HG03039 (cell line): ENCODE results near the gene GOLGA6C.
"Not testable (repeated sequence)": the region's sequence is repeated elsewhere in the genome, so short reads cannot be mapped to it uniquely, and the experiment has no call there.

Experiments used
- ATAC-seq: cut with Tn5 transposase; IDR thresholded peaks from one replicate; pipeline ENCODE4 v1.9.1; 2021; ENCODE audit warnings: mild to moderate bottlenecking, moderate library complexity; ENCODE audit not compliant: unreplicated experiment

Gene GOLGA6C

DNA sequence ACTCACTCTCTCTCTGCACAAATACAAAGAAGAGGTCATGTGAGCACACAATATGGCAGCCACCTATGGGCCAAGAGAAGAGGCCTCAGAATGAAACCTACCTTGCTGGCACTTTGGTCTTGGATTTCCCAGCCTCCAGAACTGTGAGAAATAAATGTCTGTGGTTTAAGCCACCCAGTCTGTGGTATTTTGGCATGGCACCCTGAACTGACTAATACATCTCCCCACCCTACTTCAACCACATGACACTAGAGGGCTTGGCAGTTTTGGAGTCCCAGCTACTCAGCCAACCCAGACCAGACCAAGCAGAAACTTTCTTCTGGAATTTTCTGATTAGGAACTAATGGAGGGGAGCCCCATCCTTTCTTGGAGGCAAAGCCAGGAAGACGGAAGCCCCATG, 54.4 kb downstream of the GOLGA6C start:
- not testable (repeated sequence) for ATAC-seq

DNA sequence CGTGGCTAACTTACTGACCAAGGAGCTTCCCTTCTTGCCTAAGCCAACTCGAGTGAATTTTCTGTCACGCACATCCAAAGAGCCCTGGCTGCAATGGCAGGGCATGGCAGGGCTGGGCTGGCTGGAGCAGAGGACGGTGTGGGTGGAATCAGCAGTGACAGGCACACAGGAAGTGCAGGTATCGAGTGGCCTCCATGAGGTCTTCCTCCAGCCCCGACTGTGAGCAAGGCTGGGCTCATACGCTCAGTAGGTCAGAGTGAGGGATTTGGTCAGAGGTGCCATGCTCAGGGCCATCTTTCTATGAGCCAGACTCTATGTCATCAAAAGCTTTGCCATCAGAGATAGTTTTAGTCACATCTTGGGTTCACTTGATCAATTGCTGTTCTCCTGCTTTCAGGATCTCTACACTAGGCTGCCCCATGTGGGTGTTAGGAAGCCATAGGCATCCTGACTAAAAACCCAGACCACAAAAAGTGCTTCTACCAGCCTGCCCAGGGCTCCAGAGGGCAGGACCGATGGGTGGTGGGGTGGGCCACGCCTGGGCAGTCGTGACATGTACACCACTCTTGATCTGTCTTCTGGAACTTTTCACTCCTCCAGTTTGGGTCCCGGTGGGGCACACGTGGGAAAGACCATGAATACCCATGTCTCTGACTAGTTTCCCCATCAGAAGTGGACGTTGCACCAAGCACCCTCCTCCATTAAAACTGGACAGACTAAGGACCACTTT, 55.1 kb downstream of the GOLGA6C start:
- ATAC-seq: no peak

DNA sequence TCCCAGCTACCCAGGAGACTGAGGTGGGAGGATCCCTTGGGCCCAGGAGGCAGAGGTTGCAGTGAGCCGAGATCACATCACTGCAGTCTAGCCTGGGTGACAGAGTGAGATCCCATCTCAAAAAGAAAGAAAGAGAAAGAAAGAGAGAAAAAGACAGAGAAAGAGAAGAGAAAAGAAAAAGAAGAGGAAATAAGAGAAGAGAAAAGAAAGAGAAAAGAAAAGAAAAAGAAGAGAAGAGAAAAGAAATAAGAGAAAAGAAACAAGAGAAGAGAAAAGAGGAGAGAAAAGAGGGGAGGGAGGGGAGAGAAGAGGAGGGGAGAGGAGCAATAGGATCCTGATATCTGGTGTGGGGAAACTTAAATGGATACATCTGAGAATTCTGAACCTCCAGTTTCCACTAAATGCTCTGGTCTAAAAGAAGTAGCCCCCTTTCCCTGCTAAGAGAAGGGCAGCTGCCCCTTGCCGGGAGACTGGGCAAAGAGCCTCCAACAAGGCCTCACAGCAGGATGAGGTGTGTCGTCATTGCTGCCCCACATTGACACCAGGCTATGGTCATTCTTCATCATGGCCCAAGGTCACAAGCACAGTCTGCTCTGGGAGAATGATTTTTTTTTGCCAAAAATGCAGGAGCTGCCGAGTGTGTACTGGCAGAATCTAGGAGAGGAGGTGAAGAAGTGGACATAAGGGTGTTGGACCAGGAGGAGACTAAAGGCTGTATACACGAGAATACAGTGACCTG, 56.6 kb downstream of the GOLGA6C start:
- ATAC-seq: no peak

DNA sequence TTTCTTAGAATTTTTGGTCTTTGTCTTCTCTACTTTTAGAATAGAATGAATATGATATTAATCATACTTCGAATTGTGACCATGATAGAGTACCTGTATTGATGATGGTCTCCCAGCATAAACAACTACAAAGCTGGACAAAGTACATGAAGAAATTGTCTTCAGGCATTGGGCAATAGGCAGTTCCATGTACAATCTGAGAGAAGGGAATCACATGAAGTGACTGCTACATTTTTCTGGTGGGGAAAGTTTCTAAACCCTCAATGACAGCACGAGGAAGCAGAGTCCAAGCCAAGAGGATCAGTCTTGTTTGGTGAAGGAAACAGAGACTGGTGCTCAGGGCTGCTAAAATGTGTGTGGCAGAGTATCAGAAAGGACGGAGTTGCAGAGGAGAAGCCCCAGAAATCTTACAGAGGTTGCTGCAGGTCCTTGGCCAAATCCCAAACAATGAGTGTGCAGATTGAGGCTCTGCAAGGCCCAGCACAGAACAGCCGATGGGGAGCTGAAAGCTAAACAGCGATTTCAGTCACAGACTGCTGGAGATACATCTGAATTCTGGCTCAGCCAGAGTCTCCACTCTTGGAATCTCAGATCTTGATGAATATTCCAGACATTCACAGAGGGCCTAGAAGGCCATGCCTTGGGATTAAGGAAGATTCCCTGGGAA, 61.2 kb downstream of the GOLGA6C start:
- not testable (repeated sequence) for ATAC-seq
